AG08396 (cell line): ENCODE results near the gene GJD3.

Source experiments
- DNase-seq: peaks from one replicate; pipeline ENCODE4 v3.0.0; 2012; ENCODE audit warnings: low spot score, mixed read lengths

GJD3 gene

DNA sequence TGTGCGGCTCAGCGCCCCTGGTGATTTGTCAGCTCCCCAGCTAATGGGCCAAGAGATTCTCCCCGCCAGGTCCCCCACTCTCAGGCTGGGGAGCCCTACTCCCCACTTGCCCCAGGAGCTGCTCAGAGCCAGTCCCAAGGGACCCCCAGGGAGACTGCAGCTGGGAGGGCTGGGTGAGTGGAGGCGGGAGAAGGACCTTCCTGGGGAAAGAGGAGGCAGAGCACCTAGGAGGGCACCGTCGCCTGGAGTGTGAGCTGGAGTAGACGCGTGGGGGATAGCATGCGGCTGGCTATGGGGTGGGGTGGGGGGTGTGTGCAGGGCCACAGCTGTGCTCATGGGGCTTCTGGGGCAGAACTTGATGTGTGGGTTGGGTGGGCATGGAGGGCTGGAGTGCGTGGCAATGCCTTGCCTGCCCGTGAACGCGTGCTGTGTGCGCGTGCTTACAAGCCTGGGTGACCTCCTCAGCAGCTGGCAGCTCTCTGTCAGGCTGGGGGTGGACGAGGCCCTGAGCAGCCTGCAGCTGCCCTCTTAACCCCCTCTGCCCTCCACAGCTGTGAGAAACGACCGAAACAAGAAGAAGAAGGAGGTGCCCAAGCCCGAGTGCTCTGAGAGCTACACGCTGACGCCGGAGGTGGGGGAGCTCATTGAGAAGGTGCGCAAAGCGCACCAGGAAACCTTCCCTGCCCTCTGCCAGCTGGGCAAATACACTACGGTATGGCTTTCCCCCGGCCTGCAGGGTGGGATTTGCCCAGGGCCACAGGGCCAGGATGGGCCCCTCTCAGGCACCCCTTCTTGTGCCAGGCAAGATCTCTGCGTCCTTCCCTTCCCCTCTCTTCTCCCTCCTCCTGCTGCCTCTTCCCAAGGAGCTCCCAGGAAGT, 12.9 kb downstream of the GJD3 start:
- DNase-seq = no peak

DNA sequence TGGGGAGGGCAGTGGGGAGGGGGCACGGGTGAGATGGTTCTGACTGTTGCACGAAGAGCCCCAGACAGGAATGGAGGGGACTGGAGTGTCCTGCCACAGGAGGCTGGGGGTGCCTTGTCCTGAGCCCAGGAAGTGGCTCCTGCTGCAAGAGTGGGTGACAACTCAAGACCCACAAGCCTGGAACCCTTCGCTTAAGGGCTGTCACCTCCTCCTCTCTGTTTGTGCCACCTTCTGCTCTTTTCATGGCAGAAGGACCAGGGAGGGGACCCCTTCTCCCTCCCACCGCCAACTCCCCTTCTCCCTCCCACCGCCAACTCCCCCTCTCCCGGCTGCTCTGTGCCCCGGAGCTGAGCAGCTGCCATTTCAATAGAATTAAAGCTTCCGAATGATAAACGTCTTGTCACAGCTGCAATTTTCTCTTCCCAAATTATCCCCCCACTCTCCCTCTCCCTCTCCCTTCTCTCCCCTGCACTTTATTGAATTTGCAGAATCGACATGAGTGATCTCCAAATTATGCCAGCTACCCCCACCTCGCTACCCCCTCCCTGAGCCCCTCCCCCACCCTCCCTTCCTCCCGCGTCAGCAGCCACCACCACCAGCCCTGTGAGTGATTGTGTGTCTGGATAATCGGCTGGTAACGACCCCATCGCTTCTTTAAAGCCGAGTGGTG, 13.7 kb downstream of the GJD3 start:
- no peak for DNase-seq

DNA sequence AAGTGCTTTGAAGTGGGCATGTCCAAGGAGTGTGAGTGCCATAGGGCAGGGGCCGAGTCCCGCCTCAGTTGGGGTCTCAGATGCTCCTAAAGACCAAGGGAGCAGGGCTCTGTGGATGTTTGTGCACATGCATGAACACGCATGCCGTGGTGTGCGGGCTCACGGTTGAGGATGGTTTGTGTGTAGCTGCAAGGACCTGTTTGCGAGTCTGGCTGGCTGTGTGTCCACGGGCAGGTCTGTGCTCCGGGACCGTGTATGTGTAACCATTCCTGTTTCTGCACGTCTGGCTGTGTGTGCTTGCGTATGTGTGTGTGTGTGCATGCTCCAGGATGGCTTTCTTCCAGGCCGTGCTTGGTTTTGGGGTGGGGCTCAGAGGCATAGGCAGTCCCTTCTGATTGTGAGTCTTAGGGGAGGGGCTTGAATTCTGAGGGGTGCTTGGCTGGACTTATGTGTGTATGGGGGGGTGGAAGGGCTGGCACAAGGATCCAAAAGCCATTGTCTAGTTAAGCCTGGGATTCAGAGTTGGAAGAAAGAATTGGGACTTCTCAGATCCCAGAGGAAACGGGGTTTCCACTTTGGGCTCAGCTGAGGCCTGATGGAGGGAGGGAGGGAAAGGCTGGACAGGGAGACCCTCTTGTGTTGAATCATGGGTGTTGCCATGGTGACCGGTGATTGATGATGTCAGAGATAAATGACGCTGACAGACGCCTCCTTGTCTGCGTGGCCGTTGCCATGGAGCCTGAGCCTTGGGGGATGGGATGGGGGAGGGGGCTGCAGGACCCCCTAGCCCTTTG, 14.4 kb downstream of the GJD3 start:
- DNase-seq = no peak

DNA sequence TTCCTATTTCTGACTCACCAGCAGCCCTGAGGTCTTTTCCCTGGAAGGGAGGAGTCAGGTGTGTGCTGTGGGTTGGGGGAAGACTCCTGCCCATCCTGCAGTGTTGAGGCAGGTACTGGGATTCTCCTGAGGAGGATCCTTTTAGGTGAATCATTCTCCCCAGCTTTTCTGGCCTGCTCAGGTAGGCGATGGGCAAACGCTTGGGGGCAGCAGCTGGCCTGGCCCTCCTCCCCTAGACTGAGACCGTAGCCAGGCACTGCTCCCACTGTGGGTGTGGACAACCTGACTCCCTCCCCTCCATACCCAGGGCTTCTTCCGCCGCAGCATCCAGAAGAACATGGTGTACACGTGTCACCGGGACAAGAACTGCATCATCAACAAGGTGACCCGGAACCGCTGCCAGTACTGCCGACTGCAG, 15.1 kb downstream of the GJD3 start:
- DNase-seq = no peak

DNA sequence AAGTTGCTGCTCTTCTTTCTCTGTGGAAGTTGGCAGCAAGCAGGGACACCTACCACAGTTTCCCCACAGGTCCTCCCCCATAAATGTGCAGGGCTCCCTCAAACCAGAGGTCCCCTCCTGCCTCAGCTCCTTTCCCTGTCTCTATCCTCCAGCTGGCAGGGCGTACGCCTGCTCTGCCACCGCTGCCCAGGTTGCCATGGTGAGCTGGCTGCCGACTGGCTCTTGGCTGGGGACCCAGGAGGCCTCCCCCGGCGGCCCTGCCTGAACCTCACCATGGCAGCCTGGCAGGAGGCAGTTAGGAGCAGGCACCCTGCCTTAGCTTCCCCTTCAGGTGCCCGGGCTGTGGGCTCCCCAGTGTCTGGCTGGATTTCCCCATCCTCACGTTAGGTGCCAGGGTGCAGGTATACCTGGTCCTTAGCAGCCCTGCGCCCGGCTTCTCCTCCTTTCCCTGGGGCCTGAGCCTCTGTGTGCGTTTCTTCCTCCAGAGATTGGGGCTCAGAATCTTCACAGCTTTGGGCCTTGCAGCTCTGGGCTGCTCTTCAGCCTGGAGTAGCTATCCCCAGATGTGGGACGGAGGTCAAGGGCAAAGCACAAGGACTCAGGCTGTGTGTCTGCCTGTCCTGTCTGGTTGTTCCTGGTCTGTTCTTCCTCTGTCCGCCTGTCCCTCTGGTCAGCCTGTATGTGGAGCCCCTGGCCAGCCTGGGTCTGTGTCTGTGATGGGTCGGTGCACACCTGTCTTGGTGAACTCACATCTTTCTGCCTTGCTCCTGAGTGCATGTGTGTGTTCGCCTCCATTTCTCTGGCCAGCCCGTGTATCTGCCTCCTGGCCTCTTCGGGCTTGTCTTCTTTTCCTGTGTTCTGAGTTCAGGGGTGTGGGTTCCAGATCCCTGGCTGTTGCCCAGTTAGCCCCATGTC, 15.7 kb downstream of the GJD3 start:
- no peak for DNase-seq

DNA sequence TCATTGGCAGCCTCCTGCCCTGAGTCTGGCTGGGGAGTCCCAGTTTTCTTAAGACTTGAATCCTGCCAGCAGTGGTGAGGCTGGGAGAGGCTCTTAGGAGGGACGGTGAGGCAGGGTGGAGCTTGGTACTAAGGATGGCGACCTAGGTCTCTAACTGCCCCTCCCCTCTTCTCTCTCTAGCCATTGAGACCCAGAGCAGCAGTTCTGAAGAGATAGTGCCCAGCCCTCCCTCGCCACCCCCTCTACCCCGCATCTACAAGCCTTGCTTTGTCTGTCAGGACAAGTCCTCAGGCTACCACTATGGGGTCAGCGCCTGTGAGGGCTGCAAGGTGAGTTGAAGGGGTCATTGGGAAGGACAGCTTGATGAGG, 16.4 kb downstream of the GJD3 start:
- DNase-seq = no peak

DNA sequence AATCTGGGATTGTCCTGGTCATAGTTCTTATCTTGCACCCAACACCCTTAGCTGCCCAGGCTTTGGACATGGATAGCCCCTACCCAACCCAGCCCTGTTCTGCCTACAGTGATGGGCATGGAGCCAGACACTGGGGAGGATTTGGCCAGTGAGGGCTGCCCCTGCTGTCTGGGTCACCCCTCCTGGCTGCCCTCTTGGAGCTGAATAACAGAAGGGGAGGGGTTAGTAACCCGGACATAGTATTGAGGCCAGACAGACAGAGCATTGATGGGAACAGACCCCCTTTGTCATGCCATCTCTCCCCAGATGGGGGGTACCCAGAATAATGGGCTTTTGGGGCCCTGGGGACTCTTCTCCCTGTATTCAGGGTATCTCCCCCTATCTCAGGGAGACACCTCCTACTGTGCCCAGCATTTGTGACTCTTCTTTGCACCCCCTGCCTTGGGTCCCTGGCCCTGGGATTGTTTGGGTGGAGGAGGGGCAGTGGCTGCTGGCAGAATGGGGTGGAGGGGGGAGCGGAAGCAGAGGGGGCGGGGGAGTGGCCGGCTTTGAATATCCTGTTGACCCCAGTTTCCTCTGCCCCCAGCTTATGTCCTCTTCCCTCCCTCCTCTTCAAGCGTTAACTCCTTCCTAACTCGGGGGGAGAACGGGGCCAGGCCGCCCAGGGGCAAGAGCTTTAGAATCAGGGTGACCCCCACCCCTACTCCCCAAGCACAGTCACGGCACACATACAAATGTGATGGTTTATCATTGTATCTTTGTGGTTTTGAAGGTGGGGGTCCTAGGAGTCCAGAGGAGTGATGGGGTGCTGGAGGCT, 17.0 kb downstream of the GJD3 start:
- no peak for DNase-seq

DNA sequence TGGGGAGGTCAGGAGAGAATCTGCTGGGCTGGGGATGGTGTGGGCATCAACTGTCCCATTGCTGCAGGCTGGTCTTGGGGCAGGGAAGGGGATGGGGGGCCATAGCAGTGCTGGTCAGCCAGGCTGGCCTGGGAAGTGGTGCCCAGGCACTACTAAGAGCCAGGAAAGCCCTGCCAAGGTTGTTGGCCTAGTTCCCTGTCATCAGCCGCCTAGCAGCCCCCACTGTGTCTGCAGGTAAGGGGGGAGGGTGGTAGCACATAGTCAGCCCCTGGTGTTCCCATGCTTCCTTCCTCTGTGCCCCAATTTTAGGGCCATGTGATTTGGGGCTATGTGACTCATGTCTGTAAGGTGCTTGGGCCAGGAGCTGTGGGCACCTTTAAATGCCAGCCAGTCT, 17.8 kb downstream of the GJD3 start:
- DNase-seq = no peak

DNA sequence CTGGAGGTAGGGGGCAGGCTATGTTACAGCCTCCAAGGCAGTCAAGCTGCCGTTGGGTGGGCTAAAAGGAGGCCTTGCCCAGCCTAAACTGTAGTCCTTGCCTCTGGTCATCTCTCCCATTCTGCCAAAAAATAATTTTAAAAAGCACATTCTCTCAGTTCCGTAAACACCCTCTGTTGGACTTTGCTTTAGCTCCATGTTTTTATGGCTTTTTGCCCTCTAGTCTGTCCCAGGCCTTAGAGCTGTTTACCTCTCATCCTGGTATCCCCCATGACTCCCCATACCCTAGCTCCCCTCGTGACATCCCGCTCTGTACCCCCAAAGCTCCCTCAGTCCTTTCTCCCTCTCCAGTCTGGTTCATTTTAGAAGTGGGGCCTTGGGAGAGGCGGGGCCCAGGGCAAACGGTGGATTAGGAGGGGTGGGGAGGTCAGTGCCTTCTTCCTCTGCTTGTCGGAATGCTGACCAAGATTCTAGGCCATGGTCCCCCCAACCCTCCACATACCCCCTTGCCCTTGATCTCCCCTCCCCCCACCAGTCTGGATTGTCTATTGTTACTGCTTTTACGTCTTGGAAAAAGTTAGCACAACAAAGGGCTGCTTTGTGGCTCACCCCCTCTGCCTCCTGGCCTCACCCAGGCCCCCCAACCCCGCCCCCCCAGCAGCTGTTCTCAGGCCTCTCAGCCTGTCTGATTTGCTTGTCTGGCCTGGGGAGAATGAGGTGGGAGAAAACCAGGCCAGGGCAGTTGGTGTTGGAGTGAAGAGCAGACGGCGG, 18.4 kb downstream of the GJD3 start:
- DNase-seq = no peak

DNA sequence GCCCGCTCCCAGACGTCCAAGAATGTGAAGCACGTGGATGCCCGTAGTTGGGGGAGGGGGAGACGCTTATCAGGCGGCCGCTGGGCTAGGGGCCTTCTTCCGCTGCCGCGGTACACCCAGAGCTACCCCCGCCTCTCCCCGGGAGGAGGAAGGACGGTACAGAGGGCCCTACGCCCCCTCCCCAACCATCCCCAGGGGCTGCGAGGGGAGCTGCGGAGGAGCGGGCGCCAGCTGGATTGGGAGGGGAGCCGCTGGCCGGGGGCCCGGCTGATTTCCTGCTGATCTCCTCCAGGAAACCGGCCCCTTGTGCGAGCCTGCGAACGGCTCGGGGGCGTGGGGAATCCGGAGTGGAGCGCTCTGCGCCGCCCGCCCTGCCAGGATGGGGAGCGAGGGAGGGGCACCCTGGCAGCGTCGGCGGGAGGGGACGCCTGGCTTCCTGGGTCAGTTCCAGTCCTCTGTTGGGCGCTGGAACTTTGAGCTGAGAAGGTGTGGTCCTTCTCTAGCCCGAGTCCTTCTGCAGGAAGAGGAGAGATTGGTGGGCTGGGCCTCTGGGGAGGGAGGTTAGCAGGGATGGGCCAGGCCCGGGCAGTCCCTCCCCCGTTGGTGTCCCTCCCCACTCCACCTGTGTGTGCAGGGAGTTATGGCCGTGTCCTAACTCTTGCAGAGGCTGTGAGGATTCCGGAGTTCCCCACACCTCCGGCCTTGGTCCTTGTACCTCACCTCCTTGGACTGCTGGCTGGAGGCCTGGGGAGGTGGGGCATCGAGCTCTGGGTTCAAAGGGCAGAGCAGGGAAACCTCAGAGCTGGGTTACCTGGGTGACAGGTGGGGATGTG, 19.2 kb downstream of the GJD3 start:
- peak; percentile 67 for DNase-seq

DNA sequence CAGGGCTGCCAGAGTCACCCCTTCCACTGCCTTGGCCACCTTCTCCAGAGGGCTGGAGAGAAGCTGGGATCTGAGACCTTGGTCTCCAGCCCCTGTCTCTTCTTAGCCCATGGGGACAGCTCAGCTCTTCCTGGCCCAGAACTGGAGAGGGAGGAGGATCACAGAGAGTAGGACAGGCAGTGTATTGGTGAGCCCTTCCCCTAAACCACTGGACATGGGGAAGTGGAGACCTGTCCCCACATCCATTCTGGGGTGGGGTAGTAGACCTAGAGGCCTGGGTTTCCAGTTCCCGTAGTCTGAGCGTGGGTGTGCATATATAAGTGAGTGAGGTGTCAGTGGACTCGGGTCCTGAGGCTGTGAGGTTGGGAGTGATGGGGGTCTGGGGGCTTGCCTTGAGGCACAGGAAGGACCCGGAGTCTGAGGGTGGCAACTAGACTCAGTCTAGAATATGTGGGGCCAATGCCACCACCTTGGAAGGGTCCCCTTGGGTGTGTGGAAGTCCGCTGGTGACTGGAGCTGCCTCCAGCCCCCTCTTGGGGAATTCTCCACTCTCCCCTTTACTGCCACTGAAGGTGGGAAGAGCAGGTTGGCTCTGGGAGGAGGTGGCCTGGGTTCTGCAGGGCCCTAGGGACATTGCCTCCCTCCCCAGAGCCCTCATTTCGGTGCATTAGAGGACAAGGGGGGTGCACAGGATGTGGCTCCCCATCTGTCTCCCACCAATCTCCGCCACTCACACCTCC, 19.9 kb downstream of the GJD3 start:
- DNase-seq = peak; percentile 73

DNA sequence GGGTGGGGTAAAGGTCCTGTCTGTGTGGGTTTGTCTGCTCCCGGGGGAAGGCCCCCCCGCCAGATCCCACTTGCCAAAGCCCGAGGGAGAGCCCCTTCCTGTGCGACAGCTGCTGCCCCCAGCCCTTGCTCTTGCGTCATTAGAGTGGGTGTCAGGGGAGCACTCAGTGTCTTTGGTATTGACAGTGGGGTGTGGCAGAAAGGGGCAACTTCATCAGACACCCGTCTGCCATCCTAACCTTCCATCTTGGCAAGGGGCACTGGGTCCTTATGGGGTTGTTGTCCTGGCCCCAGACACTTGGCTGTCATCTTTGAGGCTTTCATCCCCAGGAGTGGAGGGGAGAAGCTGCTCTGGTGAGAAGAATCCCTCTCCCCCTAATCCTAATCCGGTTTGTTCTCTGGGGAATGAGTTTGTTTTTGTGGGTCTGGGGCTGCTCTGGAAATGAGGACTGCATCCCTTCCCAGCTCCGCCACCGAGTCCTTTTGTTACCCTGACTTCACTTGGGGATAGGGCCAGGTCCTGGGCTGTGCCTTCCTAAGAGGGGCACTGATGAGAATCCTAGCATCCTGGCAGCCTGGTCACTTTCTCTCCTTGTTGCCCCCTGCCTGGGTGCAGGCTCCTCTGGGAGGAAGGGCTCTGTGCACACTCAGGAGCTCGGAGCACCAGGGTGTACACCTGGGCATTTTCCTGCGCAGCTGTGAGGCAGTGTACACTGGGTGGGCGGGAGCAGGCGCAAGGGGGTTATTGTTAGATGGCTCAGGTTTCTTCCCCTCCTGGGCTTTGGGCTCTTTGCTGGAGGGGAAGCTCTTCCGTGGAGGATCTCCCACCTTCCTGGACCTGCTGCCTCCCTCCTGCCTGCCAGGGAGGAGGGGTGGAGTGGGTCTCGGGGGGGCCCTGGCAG, 21.1 kb downstream of the GJD3 start:
- DNase-seq = no peak

DNA sequence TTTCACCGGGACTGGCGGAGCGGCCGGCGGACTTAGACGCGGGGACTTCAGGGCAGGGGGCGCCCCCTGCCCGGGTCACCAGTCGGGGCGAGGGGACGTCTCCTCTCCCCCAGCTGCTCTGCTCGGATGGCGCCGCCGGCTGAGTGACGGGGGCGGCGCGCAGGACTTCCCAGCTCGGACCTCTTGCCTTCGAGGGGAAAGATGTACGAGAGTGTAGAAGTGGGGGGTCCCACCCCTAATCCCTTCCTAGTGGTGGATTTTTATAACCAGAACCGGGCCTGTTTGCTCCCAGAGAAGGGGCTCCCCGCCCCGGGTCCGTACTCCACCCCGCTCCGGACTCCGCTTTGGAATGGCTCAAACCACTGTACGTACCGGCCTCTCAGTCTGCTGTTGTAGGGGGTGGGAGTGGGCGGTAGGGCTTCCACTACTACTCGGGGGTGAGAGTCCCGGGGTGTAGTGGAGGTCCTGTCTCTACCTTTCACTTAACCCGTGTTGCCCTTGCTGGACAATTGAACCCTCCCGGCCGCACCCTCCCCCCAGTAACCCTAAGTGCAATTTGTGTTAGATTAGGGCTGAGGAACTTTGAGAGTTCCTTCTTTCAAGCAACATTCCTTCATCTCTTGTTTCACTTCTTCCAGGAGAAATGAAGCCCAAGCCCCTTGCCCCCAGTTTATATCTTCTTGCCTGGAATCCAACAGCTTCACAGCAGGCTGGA, 21.9 kb downstream of the GJD3 start:
- DNase-seq = no peak

DNA sequence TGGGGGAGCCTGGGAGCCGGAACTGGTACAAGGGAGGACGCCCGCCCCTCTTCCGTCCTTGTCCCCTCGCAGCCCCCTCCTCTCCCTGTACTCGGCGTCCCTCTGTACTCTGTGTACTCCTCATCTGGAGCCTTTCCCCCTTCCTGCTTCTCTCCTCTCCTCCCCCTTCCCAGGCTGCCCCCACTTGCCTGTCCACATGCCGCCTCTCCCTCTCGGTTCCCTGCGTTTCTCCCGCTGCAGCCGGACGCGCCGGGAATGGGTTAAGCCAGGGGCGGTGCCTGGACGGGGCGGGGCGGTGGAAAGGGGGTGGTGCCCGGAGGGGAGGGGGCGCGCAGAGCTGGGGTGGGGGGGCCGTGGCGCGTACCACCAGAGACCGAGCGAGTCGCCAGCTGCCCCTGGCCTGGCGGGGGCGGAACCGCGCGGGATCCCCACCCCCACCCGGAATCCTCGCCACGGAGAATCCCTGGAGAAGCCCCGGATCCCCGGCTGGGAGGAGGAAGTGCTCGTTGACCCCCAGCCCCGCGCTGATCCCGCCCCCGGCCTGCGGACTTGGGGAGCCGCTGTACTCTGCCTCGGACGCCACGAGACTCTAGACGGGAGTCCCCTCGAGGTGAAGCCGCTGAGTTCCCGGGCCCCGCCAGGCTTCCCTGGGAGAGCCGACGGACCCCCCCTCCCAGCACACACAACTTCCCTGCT, 22.6 kb downstream of the GJD3 start:
- peak; percentile 88 for DNase-seq

DNA sequence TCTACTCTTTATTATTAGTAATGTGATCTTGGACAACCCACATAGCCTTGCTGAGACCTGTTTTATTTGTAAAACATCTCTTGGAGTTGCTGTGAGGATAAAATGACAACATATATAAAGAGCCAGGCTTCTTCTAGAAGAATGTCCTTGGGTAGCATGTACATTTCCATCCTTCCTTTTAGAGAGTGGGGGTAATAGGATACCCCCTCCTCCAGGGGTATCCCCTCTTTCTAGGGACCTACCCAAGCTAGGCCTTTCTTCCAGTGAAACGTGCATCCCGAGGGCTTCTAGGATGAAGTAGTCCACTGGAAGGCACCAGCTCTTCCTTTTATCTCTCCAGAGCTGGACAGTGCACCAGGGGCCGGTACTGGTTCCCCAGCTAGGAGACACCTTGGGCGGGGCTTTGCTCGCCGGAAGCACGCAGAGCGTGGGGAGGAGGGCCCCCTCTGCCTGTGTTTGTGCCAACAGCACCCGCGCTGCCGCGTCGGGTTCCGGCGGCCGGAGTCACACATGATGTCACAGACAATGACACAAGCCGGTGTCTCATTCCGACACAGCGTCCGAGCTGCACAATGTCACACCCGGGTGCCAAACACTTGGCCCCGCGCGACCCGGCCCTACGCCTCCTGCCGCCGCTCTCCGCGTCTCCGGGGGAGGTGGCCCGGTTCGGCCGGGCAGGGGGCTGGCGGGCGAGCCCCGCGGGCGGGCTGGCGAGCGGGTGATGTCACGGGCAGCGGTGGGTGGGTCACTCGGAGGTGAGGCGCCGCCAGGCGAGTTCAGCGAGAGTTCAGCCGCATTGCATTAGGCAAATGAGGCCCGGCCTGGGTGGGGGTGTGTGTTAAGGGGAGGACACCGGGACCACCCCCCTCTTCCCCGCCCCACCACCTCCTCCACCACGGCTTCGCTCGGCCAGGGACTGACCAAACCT, 23.4 kb downstream of the GJD3 start:
- peak; percentile 86 for DNase-seq
